Measurements from ENCODE around the gene MYT1. TPM values are rescaled to one million over a fixed set of nuclear protein-coding genes. Genes with fewer than 3 reads are reported as not detected.

Gene MYT1
- total RNA-seq, 1 donor: 0.27 TPM

Small RNAs within 50 kb of the gene (small RNA-seq; reads per million reads assigned to genes)
- not detected for gene AL137028.2

Other genes starting within 250 kb of the MYT1 start
- gene UCKL1, start 208.0 kb upstream of the MYT1 start, total RNA-seq: 51.4 TPM
- gene ZNF512B, start 194.5 kb upstream of the MYT1 start, total RNA-seq: 24.8 TPM
- 27.7 TPM for gene SAMD10, start 184.8 kb upstream of the MYT1 start, total RNA-seq
- gene PRPF6, start 183.3 kb upstream of the MYT1 start, total RNA-seq: 116 TPM
- gene C20orf204, start 128.3 kb upstream of the MYT1 start, total RNA-seq: 3.0 TPM
- gene SOX18, start 114.8 kb upstream of the MYT1 start, total RNA-seq: 0.54 TPM
- 32.6 TPM for gene TCEA2, start 101.3 kb upstream of the MYT1 start, total RNA-seq
- gene RGS19, start 84.9 kb upstream of the MYT1 start, total RNA-seq: 75.1 TPM
- 10.5 TPM for gene OPRL1, start 84.4 kb upstream of the MYT1 start, total RNA-seq
- gene LKAAEAR1, start 80.1 kb upstream of the MYT1 start, total RNA-seq: 5.7 TPM
- gene NPBWR2, start 56.9 kb upstream of the MYT1 start, total RNA-seq: 0.27 TPM
- gene PCMTD2, start 91.3 kb downstream of the MYT1 start, total RNA-seq: 59.5 TPM

Measured in hematopoietic multipotent progenitor cell (in vitro differentiated cells).